22Rv1 (cell line): ENCODE results near the gene LRRC15.

Source experiments
- H3K27ac ChIP-seq: fragments of 450-650 bp; 2 replicates; pipeline ENCODE4 v1.5.1; 2017
- ZFX ChIP-seq: fragments of 450-650 bp; IDR thresholded peaks from 2 replicates; pipeline ENCODE4 v1.6.1; 2017; ENCODE audit warnings: antibody characterized with exemption, borderline replicate concordance
- TF ChIP-seq, protein P1 (sequence below): fragments of 450-650 bp; IDR thresholded peaks from 2 replicates; pipeline ENCODE4 v1.5.1; 2017; ENCODE audit warnings: mild to moderate bottlenecking

The LRRC15 gene

DNA sequence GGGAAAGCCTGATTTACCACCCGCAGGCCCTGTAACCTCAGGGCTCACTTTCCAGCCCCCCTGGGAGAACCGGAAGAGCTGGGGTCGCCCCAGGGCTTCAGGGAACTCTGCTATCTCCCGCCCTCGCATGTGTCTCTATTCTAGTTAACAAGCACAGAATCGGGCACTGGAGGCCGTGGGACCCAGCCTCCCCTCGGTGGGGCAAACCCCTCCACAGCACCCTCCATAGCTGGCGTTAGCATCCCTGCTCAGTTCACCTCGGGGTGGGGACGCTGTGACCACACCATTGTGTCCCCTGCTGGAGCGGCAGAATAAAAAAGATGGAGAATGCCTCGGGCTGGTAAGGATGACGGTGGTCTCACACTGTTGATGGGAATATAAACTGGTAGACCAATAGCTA is 3.5 kb upstream of the LRRC15 start:
- no peak overlapping the region for H3K27ac ChIP-seq
- TF ChIP-seq ZFX: no peak
- TF ChIP-seq, protein P1, sequence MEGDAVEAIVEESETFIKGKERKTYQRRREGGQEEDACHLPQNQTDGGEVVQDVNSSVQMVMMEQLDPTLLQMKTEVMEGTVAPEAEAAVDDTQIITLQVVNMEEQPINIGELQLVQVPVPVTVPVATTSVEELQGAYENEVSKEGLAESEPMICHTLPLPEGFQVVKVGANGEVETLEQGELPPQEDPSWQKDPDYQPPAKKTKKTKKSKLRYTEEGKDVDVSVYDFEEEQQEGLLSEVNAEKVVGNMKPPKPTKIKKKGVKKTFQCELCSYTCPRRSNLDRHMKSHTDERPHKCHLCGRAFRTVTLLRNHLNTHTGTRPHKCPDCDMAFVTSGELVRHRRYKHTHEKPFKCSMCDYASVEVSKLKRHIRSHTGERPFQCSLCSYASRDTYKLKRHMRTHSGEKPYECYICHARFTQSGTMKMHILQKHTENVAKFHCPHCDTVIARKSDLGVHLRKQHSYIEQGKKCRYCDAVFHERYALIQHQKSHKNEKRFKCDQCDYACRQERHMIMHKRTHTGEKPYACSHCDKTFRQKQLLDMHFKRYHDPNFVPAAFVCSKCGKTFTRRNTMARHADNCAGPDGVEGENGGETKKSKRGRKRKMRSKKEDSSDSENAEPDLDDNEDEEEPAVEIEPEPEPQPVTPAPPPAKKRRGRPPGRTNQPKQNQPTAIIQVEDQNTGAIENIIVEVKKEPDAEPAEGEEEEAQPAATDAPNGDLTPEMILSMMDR: no peak

DNA sequence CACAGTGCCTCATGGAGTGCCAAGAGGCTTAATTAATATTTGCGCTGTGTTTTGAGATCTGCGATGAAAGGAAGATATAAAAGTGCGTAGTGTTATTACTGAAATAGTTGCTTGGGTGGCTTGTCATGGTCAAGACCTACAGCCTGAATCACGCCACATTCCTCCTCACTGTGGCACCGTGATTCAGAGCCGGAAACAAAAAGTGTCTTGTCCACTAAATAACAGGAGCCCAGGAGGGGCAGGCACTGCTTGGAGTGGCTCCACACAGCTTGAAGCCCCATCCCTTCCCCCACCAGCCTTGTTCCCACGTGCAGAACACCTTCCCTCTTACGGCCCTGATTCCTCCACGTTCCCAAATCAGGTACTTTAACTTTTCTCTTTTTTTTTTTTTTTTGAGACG is 1.2 kb upstream of the LRRC15 start:
- no peak for TF ChIP-seq ZFX
- TF ChIP-seq, protein P1: no peak
- no peak overlapping the region for H3K27ac ChIP-seq

DNA sequence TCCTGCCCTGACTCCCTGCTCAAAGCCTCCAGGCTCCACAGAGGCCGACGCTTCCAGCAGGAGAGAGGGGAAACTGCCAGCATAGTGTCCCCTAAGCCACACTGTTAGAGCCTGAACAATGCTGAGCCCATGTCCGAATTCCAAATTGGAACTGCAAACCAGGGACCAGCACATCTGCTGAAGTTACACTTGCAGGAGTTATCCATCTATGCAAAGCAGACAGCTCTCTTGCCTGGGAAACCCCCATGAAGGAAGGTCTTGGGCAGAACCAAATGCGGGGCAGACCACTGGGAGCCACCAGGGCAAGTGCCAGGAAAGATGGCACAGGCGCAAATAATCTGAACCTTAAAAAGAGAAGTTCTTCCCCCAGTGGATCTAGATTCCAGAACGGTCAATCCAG is 625 bp downstream of the LRRC15 start:
- TF ChIP-seq, protein P1: no peak
- no peak for TF ChIP-seq ZFX
- no peak overlapping the region for H3K27ac ChIP-seq

DNA sequence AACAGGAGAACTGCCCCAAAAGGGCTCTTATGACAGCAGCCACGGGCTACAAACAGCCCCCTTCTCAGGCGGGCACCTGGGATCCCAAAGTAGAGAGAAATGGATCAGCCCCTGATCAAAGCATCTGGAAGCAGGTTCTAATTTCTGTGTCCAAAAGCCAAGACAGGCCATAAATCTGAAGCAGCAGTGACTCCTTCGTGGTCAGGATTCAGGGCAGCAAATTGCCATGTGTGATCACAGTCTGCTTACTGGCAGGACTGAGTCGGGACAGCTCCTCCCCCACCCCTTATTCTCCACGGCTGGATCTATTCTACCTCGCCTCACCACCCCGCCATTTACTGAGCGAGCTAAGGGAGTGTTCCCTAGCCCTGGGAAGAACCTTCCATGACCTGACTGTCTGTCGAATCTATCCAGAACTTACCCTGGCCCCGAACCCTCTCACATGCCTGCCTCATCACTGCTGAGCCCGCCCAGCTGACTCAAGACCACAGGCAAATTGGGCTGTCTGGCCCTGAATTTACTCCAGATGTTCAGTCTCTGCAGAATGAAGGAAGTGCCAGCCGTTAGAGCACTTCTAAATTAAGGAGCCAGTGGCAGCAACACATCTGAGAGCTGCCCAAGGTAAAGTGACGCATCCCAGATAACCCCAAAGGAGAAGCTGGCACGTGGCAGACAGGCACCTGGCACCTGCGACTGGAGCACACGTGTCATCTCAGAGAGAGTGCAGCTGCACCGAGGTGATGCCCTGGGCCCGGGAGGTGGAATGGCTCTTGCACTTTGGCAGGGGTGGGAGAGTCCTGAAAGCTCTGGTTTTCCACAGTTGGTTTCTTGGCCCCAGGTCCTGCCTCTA is 1.3 kb downstream of the LRRC15 start:
- no peak overlapping the region for H3K27ac ChIP-seq
- no peak for TF ChIP-seq ZFX
- TF ChIP-seq, protein P1: no peak

DNA sequence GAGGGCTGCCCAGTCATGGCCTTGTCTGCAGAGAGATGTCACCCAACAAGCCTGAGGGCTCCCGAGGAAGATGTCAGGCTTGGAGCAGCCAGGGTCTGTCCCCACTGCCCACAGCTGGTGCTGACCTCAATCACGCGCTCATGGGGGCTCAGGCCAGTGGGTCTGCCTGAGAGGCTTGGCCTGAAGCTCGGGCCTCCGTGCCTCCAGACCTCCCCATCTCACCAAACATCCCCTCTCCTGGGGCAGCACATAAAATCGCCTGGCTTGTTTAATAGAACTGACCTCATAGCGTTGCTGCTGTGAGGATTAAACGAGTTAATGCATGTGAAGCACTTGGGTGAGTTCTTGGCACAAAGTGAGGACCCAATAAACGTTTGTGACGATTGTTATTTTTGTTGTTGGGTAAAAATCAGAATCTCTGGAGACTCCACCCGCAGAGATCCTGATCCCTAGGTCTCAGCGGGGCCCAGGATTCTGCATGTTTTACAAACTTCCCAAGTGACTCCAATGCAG is 3.5 kb downstream of the LRRC15 start:
- TF ChIP-seq ZFX: no peak
- TF ChIP-seq, protein P1: no peak

DNA sequence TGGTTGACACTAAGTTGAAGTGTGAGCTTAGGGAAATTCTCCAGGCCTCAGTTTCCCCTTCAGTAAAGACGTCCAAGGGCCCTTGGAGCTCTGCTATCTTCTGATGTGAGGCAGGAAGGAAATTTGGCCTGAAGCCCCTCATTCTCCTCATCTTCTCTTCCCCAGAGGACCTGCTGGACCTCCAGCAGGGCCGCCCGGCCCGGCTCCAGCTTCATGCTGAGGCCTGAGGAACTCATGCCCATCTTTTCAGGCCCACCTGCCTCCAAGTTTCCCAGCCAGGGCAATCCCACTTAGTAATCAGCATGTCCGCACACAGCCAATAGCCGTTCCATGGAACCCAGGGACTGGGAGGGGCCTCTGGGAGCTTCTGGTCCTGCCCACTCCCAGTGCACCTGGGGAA is 4.0 kb downstream of the LRRC15 start:
- no peak overlapping the region for H3K27ac ChIP-seq
- TF ChIP-seq, protein P1: no peak
- no peak for TF ChIP-seq ZFX

More for the DNA sequence above, 3.5 kb downstream of the LRRC15 start:
- H3K27ac ChIP-seq: no peak overlapping the region
